Measurements from ENCODE around the gene ADK. TPM values are rescaled to one million over a fixed set of nuclear protein-coding genes. Genes with fewer than 3 reads are reported as not detected.

The ADK gene
- total and polyA plus RNA-seq, 2 of the 4 experiments (the other 2 are of a cell fraction): 30.6 to 40.9 TPM

DNA sequence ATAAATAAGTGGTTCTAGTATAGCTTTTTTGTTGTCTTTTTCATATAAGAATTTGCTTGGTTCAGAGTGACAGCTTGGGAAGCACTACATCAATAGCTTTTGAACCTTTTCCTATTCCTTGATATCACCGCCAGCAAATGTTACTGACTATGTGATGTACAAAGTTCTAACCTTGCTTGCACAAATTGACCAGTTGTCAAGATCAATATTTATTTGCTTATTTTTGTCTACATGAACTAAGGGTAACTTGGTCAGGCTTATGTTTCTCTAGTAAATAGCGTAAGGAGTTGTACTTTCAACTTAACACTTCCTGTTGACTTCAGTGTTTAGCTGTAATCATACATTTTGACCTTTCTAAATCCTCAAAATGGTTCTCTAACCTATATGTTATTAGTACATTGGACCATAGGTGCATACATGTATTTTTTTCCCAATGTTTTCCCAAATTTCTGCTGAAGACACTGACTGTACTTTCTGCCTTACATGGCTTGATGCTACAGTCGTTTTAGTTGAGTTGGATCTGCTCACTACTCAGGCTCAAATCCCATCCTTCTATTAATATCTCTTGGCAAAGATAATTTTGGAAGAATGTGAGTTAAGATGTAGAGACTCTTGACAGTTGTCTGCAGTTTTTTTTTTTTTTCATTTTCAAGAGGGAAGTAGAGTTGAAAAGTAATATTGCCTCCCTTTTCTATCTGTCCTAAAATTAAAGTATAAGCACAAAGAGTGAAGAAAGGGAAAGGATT is 436.3 kb downstream of the ADK start:
- Histone ChIP-seq H4K91ac (ENCODE audit: insufficient read depth, low read depth, low read length) (no peak overlapping the region), H2AFZ (replicated peaks; ENCODE audit: low read length, poor library complexity) (no peak overlapping the region), H3K9me3 (ENCODE audit: control insufficient read depth, insufficient read depth, low read length) (no peaks in the 10 kb centered on the region), H4K20me1 (ENCODE audit: insufficient read depth, low read length) (no peaks in the 10 kb centered on the region), H3K4me2 (ENCODE audit: low read depth, low read length) (no peak overlapping the region), H2BK120ac (ENCODE audit: low read depth, low read length) (no peak overlapping the region), H2AK5ac (ENCODE audit: low read depth, low read length) (no peak overlapping the region), H3K9ac (ENCODE audit: low read depth, low read length) (no peak overlapping the region), H2AK9ac (replicated peaks; ENCODE audit: low read depth, low read length, poor library complexity) (no peak overlapping the region), H3K23ac (ENCODE audit: low read depth, low read length) (no peak overlapping the region), H3K4me3 (ENCODE audit: insufficient read depth, low read depth, low read length) (no peak overlapping the region), H2BK15ac (ENCODE audit: low read depth, low read length) (no peak overlapping the region), H3K4me1 (ENCODE audit: control insufficient read depth, insufficient read depth, low read length) (peaks cover 8% of the 10 kb centered on the region), H3K27me3 (ENCODE audit: control insufficient read depth, insufficient read depth, low read length) (no peaks in the 10 kb centered on the region), H3K14ac (replicated peaks; ENCODE audit: low read depth, low read length) (no peak overlapping the region), H3K4ac (ENCODE audit: low read depth, low read length) (no peak overlapping the region), H3K56ac (ENCODE audit: extremely low read depth, insufficient read depth, low read length) (no peak overlapping the region), H4K8ac (ENCODE audit: low read depth in 2 of 2, low read length in 2 of 2) (no peak overlapping the region), H3K36me3 (ENCODE audit: control insufficient read depth, insufficient read depth, low read length) (no peaks in the 10 kb centered on the region), H2BK5ac (ENCODE audit: low read depth, low read length, poor library complexity, severe bottlenecking) (no peak overlapping the region), H3K27ac (ENCODE audit: insufficient read depth, low read length) (no peak overlapping the region), H4K5ac (ENCODE audit: low read depth, low read length) (no peak overlapping the region), H3K9me1 (ENCODE audit: insufficient read depth, low read length) (peaks cover 3% of the 10 kb centered on the region; the same call in 1 of the 2 replicates), H2BK20ac (ENCODE audit: low read depth, low read length) (no peak overlapping the region), H3K79me1 (ENCODE audit: low read depth in 1 of 2, low read length in 2 of 2) (no peaks in the 10 kb centered on the region), H3K18ac (ENCODE audit: low read depth, low read length) (no peak overlapping the region)
- ChIA-PET CTCF (no interaction called here), POLR2A (ENCODE audit: unreplicated experiment) (interaction anchor here (0.6 kb wide), 1 partner anchor 34 kb away, joined by 3 read pairs; no protein-coding TSS in a partner anchor)
- dilution Hi-C loops (cut with HindIII; ENCODE audit: low sequenced_read_pairs, unreplicated experiment): no loop called here
- intact Hi-C loops (cut with micrococcal nuclease): no loop called here
- BruUV-seq (replicated peaks): no TSS peak
- WGBS, 2 experiments (ENCODE audit: extremely low coverage in 2 of 2, insufficient read length in 1 of 2): no CpG with 5 or more reads among the region's 3 CpGs
- DNase-seq: no peak
- in situ Hi-C loops (cut with MboI; ENCODE audit: low sequenced_read_pairs): no loop called here
- no peak for TF ChIP-seq RCOR1 (IDR thresholded peaks at IDR 0.05; ENCODE audit: insufficient replicate concordance, low read length)
- TF ChIP-seq ELK1 (IDR thresholded peaks at IDR 0.05; ENCODE audit: borderline replicate concordance, low read depth, low read length): no peak
- no peak for TF ChIP-seq CHD1 (IDR thresholded peaks at IDR 0.05; ENCODE audit: low read depth, low read length)
- TF ChIP-seq MAZ (IDR thresholded peaks at IDR 0.05; ENCODE audit: borderline replicate concordance, low read depth, low read length): no peak
- TF ChIP-seq SMC3 (IDR thresholded peaks at IDR 0.05; ENCODE audit: low read depth, low read length): no peak
- no peak for TF ChIP-seq RAD21 (IDR thresholded peaks at IDR 0.05; ENCODE audit: low read length)
- no peak for TF ChIP-seq FOS (IDR thresholded peaks at IDR 0.05; ENCODE audit: low read depth, low read length)
- TF ChIP-seq CEBPB (IDR thresholded peaks at IDR 0.05; ENCODE audit: low read depth, low read length): no peak
- no peak for TF ChIP-seq USF2 (IDR thresholded peaks at IDR 0.05; ENCODE audit: low read depth, low read length)
- TF ChIP-seq RFX5 (IDR thresholded peaks at IDR 0.05; ENCODE audit: low read depth, low read length): no peak
- no peak for TF ChIP-seq CTCF (conservative IDR thresholded peaks at IDR 0.05; ENCODE audit: low read depth, low read length)
- TF ChIP-seq MXI1 (IDR thresholded peaks at IDR 0.05; ENCODE audit: borderline replicate concordance, low read depth, low read length): no peak
- no peak for TF ChIP-seq POLR2A (IDR thresholded peaks at IDR 0.05; ENCODE audit: low read depth, low read length)
- TF ChIP-seq BHLHE40 (IDR thresholded peaks at IDR 0.05; ENCODE audit: low read depth, low read length): no peak
- no peak for TF ChIP-seq MAFK (IDR thresholded peaks at IDR 0.05; ENCODE audit: low read depth, low read length)
- TF ChIP-seq NFE2L2 (IDR thresholded peaks at IDR 0.05; ENCODE audit: low read depth, low read length): no peak
- ATAC-seq (ENCODE audit: low read depth): no peak

Data from IMR-90 (cell line).